Type B pancreatic cell (in vitro differentiated cells): Measurements from ENCODE around the gene FOXB1. TPM values are rescaled to one million over a fixed set of nuclear protein-coding genes. Genes with fewer than 3 reads are reported as not detected.
A peak's percentile ranks its signal among the peaks of the same experiment; 100 is the strongest.

Source experiments
- DNase-seq: peaks from one replicate; pipeline ENCODE4 v3.0.0; 2021; ENCODE audit warnings: mixed read lengths; ENCODE audit not compliant: unreplicated experiment; ENCODE audit errors: extremely low spot score
- H3K27ac Mint-ChIP-seq: 2 replicates; pipeline ENCODE4 v1.8.0; 2021; ENCODE audit warnings: mild to moderate bottlenecking, mixed read lengths
- H3K27me3 Mint-ChIP-seq: 2 replicates; pipeline ENCODE4 v1.8.0; 2021; ENCODE audit warnings: mixed read lengths
- H3K36me3 Mint-ChIP-seq: 2 replicates; pipeline ENCODE4 v1.8.0; 2021; ENCODE audit warnings: mixed read lengths
- H3K4me1 Mint-ChIP-seq: one replicate; pipeline ENCODE4 v1.8.0; 2021; ENCODE audit warnings: mixed read lengths; ENCODE audit not compliant: unreplicated experiment
- H3K4me3 Mint-ChIP-seq: 2 replicates; pipeline ENCODE4 v1.8.0; 2021; ENCODE audit warnings: mild to moderate bottlenecking, mixed read lengths
- H3K9me3 Mint-ChIP-seq: 2 replicates; pipeline ENCODE4 v1.8.0; 2021; ENCODE audit warnings: mixed read lengths
- total RNA-seq: library from RNA; stranded (reverse); gene quantifications from 2 replicates; pipeline ENCODE4 v1.2.1, GENCODE V29; 2021; ENCODE audit warnings: low replicate concordance
- TF ChIP-seq, protein P1 (sequence below): fragments of 200-600 bp; sonication (generic); conservative IDR thresholded peaks from 2 replicates; pipeline ENCODE4 v1.5.0; 2021; ENCODE audit warnings: antibody characterized with exemption, mild to moderate bottlenecking

FOXB1 gene
- total RNA-seq, 1 donor from 2014 or later = 0.60 TPM

DNA sequence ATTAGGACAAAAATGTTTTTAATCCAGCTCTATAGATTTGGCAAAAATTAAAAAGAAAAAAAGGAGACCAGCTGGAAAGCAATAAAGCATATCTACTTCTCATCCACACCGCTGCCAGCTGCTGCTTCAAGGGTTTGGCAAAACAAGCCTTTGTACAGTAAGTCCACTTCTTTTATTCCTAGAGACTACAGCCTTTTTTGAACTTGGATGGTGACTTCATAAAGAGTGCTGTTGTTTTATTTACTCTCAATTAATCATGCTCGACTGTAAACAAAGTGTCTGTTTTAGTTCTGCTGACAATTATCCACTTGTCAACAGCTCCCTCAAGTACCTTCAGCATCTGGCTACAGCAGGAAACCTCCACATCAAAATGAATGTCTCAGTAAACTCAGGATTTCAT is 12.3 kb upstream of the FOXB1 start:
- Mint-ChIP-seq H3K4me1 (peaks cover 8% of the 10 kb centered on the region), H3K9me3 (no peaks in the 10 kb centered on the region), H3K36me3 (peaks cover 3% of the 10 kb centered on the region), H3K27ac (no peak overlapping the region), H3K4me3 (no peak overlapping the region), H3K27me3 (peaks cover 96% of the 10 kb centered on the region)
- TF ChIP-seq, protein P1, sequence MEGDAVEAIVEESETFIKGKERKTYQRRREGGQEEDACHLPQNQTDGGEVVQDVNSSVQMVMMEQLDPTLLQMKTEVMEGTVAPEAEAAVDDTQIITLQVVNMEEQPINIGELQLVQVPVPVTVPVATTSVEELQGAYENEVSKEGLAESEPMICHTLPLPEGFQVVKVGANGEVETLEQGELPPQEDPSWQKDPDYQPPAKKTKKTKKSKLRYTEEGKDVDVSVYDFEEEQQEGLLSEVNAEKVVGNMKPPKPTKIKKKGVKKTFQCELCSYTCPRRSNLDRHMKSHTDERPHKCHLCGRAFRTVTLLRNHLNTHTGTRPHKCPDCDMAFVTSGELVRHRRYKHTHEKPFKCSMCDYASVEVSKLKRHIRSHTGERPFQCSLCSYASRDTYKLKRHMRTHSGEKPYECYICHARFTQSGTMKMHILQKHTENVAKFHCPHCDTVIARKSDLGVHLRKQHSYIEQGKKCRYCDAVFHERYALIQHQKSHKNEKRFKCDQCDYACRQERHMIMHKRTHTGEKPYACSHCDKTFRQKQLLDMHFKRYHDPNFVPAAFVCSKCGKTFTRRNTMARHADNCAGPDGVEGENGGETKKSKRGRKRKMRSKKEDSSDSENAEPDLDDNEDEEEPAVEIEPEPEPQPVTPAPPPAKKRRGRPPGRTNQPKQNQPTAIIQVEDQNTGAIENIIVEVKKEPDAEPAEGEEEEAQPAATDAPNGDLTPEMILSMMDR = no peak
- no peak for DNase-seq

DNA sequence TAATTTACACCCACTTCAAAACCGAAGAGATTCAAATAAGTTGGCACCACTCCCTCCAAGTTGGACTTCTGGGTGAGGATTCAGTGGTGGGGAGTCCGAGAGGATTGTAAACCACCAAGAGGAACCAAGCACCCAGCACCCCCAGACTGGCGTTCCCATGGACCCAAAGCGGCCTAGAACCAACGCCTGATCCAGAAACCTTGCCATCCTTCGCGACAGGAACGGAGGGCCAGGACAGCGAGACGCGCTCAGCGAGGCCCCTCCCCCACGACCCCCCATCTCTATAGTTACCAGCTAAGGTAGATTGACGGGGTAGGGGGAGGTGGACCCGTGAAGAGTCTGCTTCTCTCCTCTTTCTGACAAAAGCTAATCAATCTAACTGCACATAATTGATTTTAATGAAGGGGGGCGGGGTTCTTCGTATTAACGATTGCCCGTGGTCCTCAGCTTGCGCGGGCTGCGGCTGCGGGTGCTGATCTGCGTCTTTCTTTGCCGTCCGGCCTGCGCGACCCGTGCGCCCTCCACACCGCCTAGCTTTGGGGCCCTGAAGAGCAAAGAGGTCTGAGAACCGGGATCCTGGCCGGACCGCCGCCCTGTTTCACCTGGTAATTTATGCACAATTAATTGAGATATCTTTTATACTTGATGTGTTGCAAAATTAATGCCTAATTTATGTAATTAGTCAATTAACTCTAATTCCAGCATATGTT is 10.9 kb upstream of the FOXB1 start:
- no peak for DNase-seq
- peaks cover 11% of the 10 kb centered on the region for H3K4me1 Mint-ChIP-seq
- no peaks in the 10 kb centered on the region for H3K9me3 Mint-ChIP-seq
- H3K27ac Mint-ChIP-seq = no peak overlapping the region
- TF ChIP-seq, protein P1 = no peak
- H3K4me3 Mint-ChIP-seq = no peak overlapping the region
- H3K36me3 Mint-ChIP-seq = peaks cover 3% of the 10 kb centered on the region
- peaks cover 96% of the 10 kb centered on the region for H3K27me3 Mint-ChIP-seq

DNA sequence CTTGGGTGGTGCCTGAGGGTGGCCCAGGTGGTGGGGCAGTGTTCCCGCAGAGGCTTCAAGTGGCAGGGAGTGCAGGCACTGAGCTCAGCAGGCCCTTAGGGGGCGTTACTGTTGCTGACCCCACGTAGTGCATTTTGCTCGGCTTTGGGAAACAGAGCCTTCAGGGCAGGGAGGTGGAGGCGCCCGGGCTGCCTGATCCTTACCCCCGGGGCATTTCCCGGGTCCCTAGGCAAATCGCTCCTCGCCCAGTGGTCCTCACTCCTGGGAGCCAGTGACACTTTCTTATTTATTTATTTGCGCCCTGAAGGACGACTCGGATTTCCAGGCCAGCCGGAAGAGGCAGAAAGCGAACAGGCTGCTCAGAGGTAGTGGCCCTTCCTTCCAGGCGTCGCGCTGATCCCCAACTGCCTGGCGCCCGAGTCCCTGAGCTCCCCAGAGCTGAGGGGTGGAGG is 10.1 kb upstream of the FOXB1 start:
- peak overlapping the region; percentile 13 for H3K4me3 Mint-ChIP-seq
- peaks cover 97% of the 10 kb centered on the region for H3K27me3 Mint-ChIP-seq
- H3K27ac Mint-ChIP-seq = no peak overlapping the region
- peaks cover 3% of the 10 kb centered on the region for H3K36me3 Mint-ChIP-seq
- no peak for DNase-seq
- peaks cover 13% of the 10 kb centered on the region for H3K4me1 Mint-ChIP-seq
- H3K9me3 Mint-ChIP-seq = no peaks in the 10 kb centered on the region
- TF ChIP-seq, protein P1 = peak; percentile 46

DNA sequence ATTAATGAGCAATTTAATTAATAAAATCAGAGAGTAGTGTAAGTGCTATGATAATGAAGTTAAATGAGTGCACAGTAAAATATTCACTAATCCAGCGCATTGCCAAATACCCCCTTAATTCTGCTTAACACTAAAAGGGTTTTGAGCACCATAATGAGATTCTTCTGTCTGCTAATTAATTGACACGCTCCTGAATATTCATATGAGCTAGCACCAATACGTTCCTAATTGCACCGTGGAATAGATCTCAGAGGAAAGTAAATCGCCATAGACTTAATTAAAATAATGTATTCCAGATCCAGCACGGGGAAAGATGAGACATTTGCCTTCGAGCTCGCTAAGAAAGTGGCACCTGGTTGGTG is 9.6 kb upstream of the FOXB1 start:
- Mint-ChIP-seq H3K4me3 (peak overlapping the region; percentile 10), H3K4me1 (peaks cover 13% of the 10 kb centered on the region), H3K36me3 (peaks cover 3% of the 10 kb centered on the region), H3K27me3 (peaks cover 99% of the 10 kb centered on the region), H3K27ac (no peak overlapping the region), H3K9me3 (no peaks in the 10 kb centered on the region)
- no peak for DNase-seq
- TF ChIP-seq, protein P1 = no peak

DNA sequence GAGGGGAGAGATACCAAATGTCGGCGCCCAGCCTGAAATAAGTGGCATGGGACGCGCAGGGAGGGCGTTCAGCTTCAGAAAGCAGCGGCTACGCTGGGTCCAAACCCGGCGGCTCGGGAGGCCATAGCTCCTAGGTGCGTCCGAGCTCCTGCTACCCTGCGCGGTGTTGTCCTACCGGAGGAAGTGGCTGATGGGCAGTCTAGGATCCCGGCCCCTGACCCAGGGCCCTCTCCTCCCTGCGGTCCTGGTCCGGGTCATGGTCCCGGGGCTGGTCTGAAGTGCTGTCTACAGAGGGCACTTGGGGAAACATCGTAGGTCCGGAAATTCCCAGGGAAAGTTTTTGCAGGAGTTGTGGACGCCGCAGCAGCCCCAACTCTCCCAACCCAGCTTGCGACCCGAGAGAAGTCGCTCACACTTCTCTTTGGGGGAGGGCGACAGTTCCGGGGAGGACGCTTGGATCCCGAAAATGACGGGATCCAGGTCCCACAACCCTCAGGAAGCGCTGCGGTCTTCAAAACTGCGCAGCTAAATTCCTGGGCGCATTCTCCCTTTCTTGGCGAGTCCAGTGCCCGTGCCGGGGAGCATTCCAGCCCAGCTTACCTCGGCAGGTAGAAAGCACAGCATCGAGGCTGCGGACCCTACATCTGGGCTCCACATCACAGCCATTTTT is 9.1 kb upstream of the FOXB1 start:
- DNase-seq = no peak
- H3K27ac Mint-ChIP-seq = no peak overlapping the region
- no peaks in the 10 kb centered on the region for H3K9me3 Mint-ChIP-seq
- H3K4me3 Mint-ChIP-seq = peak overlapping the region; percentile 10
- H3K4me1 Mint-ChIP-seq = peaks cover 13% of the 10 kb centered on the region
- H3K36me3 Mint-ChIP-seq = peaks cover 3% of the 10 kb centered on the region
- H3K27me3 Mint-ChIP-seq = peaks cover 100% of the 10 kb centered on the region
- TF ChIP-seq, protein P1 = no peak
